RWPE2 (cell line): ENCODE results near the gene SHQ1.

Experiments
- ATAC-seq: fragments of 200-7000 bp; cut with Tn5 transposase; 3 replicates; pipeline ENCODE4 v1.9.1; 2021; ENCODE audit warnings: low read depth
- DNase-seq: peaks from one replicate; pipeline ENCODE4 v3.0.0-alpha.2; 2020; ENCODE audit warnings: low spot score
- H3K27ac ChIP-seq: fragments of 450-650 bp; 2 replicates; pipeline ENCODE4 v1.5.1; 2017; ENCODE audit warnings: mild to moderate bottlenecking; ENCODE audit not compliant: poor library complexity, severe bottlenecking
- H3K27me3 ChIP-seq: fragments of 250-450 bp; sonication (Bioruptor Pico); 2 replicates; pipeline ENCODE4 v1.5.1; 2021; ENCODE audit warnings: mild to moderate bottlenecking, moderate library complexity; ENCODE audit not compliant: insufficient read depth, poor library complexity, severe bottlenecking
- H3K36me3 ChIP-seq: fragments of 250-450 bp; sonication (Bioruptor Pico); 2 replicates; pipeline ENCODE4 v1.5.1; 2020; ENCODE audit warnings: low read depth, mild to moderate bottlenecking, moderate library complexity
- H3K4me1 ChIP-seq: fragments of 250-450 bp; sonication (Bioruptor Pico); 2 replicates; pipeline ENCODE4 v1.5.1; 2021; ENCODE audit warnings: mild to moderate bottlenecking, moderate library complexity; ENCODE audit not compliant: insufficient read depth, poor library complexity, severe bottlenecking
- H3K4me3 ChIP-seq: fragments of 250-450 bp; sonication (Bioruptor Pico); 2 replicates; pipeline ENCODE4 v1.5.1; 2021; ENCODE audit warnings: mild to moderate bottlenecking, moderate library complexity; ENCODE audit not compliant: severe bottlenecking
- H3K9me3 ChIP-seq: fragments of 250-450 bp; sonication (Bioruptor Pico); 2 replicates; pipeline ENCODE4 v1.5.1; 2021; ENCODE audit warnings: mild to moderate bottlenecking, moderate library complexity; ENCODE audit not compliant: severe bottlenecking
- TF ChIP-seq, protein P1 (sequence below): fragments of 450-650 bp; IDR thresholded peaks from one replicate; pipeline ENCODE4 v1.5.1; 2017; ENCODE audit warnings: mild to moderate bottlenecking, moderate library complexity; ENCODE audit not compliant: poor library complexity, severe bottlenecking

The SHQ1 gene

GRCh38 chr3:72768006-72768441, 80.2 kb downstream of the SHQ1 start:
- Histone ChIP-seq H3K9me3 (no peaks in the 10 kb centered on the region), H3K27me3 (no peaks in the 10 kb centered on the region), H3K4me3 (no peak overlapping the region), H3K36me3 (peaks cover 5% of the 10 kb centered on the region), H3K27ac (no peak overlapping the region), H3K4me1 (no peaks in the 10 kb centered on the region)
- no peak for ATAC-seq
- DNase-seq: no peak
- TF ChIP-seq, protein P1, sequence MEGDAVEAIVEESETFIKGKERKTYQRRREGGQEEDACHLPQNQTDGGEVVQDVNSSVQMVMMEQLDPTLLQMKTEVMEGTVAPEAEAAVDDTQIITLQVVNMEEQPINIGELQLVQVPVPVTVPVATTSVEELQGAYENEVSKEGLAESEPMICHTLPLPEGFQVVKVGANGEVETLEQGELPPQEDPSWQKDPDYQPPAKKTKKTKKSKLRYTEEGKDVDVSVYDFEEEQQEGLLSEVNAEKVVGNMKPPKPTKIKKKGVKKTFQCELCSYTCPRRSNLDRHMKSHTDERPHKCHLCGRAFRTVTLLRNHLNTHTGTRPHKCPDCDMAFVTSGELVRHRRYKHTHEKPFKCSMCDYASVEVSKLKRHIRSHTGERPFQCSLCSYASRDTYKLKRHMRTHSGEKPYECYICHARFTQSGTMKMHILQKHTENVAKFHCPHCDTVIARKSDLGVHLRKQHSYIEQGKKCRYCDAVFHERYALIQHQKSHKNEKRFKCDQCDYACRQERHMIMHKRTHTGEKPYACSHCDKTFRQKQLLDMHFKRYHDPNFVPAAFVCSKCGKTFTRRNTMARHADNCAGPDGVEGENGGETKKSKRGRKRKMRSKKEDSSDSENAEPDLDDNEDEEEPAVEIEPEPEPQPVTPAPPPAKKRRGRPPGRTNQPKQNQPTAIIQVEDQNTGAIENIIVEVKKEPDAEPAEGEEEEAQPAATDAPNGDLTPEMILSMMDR: no peak

DNA sequence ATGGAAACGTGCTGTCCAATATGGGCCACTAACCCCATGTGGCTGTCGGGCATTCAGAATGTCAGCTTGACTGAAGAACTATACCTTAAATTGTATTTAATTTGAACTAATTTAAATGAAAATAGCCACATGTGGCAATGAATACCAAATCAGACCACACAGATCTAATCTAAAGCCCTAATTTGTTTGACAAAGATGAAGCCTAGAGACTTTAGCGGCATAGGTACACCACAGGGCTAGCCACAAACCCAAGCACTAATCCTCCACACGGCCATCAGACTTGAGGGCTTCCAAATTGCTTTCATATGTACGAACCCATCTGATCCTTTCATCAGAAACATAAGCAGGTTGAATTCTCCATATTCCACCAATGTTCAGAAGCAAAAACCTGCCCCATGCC, 81.4 kb downstream of the SHQ1 start:
- no peak for DNase-seq
- Histone ChIP-seq H3K27ac (no peak overlapping the region), H3K4me1 (no peaks in the 10 kb centered on the region), H3K4me3 (no peak overlapping the region), H3K27me3 (no peaks in the 10 kb centered on the region), H3K36me3 (peaks cover 6% of the 10 kb centered on the region), H3K9me3 (no peaks in the 10 kb centered on the region)
- no peak for ATAC-seq
- TF ChIP-seq, protein P1: no peak

DNA sequence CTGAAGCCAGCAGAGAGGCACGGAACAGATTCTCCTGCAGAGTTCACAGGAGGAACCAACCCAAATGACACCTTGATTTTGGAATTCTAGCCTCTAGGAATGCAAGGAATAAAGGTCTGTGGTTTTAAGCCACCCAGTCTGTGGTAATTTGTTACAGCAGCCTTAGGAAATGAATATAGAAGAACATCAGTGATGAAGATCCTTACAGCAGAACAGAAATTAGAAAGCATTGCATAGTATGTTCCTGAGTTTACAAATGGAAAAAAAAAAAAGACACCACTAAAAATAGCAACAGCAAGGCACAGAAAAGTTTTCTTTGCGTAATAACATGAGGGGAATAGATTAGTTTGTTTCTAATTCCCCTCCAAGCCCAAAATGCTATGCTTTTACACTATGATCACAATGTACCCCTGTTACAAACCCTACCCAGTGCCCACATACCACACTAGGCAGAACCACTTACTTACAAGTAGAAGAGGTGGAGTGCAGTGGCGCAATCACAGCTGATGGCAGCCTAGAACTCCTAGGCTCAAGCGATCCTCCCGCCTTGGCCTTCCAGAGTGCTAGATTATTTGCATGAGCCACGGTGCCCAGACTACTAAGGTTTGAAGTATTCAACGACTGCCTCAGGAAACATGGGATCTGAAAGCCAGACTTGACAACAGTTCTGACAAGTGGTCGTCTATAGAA, 84.3 kb downstream of the SHQ1 start:
- Histone ChIP-seq H3K9me3 (no peaks in the 10 kb centered on the region), H3K27ac (no peak overlapping the region), H3K4me3 (no peak overlapping the region), H3K36me3 (peaks cover 6% of the 10 kb centered on the region; the same call in 1 of the 2 replicates), H3K27me3 (no peaks in the 10 kb centered on the region), H3K4me1 (no peaks in the 10 kb centered on the region)
- ATAC-seq: no peak
- TF ChIP-seq, protein P1: no peak
- no peak for DNase-seq

DNA sequence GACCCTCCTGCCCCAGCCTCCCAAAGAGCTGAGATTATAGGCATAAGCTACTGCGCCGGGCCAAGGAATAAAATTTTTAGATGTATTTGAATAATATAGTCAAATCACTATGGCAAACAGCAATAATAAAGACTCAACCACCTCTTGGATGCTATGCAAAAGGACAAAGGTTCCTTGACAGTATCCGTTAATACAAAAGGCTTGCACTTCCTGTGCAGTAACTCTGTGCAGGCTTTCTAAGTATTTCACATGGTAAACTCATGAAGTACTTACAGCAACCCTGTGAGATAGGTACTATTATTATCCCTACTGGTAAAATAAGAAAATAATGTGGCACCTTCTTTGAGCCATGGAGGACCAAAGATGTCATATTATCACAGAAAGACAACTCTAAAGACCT, 86.8 kb downstream of the SHQ1 start:
- ATAC-seq (no peak), DNase-seq (no peak)
- Histone ChIP-seq H3K9me3 (no peaks in the 10 kb centered on the region), H3K27me3 (no peaks in the 10 kb centered on the region), H3K27ac (no peak overlapping the region), H3K4me3 (no peak overlapping the region), H3K36me3 (peaks cover 6% of the 10 kb centered on the region; the same call in 1 of the 2 replicates), H3K4me1 (no peaks in the 10 kb centered on the region)
- TF ChIP-seq, protein P1: no peak

DNA sequence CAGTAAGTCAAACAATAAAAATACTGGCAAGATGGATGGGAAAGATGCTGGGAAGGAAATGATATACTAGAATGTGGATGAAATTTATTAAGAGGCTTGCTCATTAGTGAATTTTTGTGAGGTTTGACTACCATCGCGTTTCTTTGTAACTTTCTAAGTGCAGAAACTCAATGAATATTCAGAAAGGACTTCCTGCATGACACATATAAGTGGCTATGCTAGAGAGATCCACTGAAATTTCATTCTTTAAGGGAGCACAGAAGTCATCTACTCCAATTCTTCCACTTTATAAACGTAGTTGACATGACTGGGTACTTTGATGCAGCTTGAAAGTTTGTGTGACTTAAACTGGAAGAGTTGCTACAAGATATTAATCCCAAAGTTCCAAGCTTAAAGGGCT, 88.0 kb downstream of the SHQ1 start:
- no peaks in the 10 kb centered on the region for H3K27me3 ChIP-seq
- H3K4me1 ChIP-seq: peaks cover 3% of the 10 kb centered on the region
- ATAC-seq: no peak
- no peak overlapping the region for H3K27ac ChIP-seq
- TF ChIP-seq, protein P1: no peak
- H3K36me3 ChIP-seq: 0 out of 2 replicates have a peak, but pooled peaks cover 4% of the 10 kb centered on the region
- H3K9me3 ChIP-seq: no peaks in the 10 kb centered on the region
- DNase-seq: no peak
- no peak overlapping the region for H3K4me3 ChIP-seq
